HCT116 (cell line): ENCODE data around the gene RBM14.

Source experiments
- CTCF ChIP-seq, 3 experiments: fragments of 200-600 bp in 1 of 3; sonication (generic) in 1 of 3; IDR thresholded peaks in 2 of 3; conservative IDR thresholded peaks in 1 of 3; 2 replicates each; pipeline ENCODE4 v1.5.1; 2012 to 2017; ENCODE audit warnings: low read depth in 2 of 3, low read length in 2 of 3, antibody characterized with exemption in 1 of 3, borderline replicate concordance in 1 of 3, control low read depth in 1 of 3, mild to moderate bottlenecking in 1 of 3, mixed read lengths in 1 of 3, mixed run types in 1 of 3, moderate library complexity in 1 of 3; ENCODE audit not compliant: insufficient read depth in 1 of 3
- EZH2 ChIP-seq: fragments of 200-600 bp; sonication (generic); IDR thresholded peaks from 2 replicates; pipeline ENCODE4 v1.6.1; 2017; ENCODE audit warnings: antibody characterized with exemption, mixed run types
- POLR2AphosphoS5 ChIP-seq: IDR thresholded peaks from 2 replicates; pipeline ENCODE4 v1.6.1; 2011; ENCODE audit warnings: mild to moderate bottlenecking, low read depth, low read length, moderate library complexity

GRCh38 chr11:66593303-66593635 lies 23.2 kb upstream of the RBM14 start:
- TF ChIP-seq CTCF (IDR thresholded peaks at IDR 0.05 in 2 of 3, conservative IDR thresholded peaks at IDR 0.05 in 1 of 3; ENCODE audit: borderline replicate concordance in 1 of 3, insufficient read depth in 1 of 3, low read depth in 2 of 3, low read length in 2 of 3), result no peak
- TF ChIP-seq POLR2AphosphoS5, result no peak
- TF ChIP-seq EZH2, result no peak
